T follicular helper cell (primary cell): ENCODE measurements around the gene ABCA1.

ENCODE experiments used
- DNase-seq: peaks from one replicate; pipeline ENCODE4 v3.0.0-alpha.2; 2020; ENCODE audit warnings: low read depth

ABCA1 gene

GRCh38 chr9:104843644-104844240 is 84.2 kb downstream of the ABCA1 start:
- DNase-seq = no peak

GRCh38 chr9:104842698-104843097 is 85.3 kb downstream of the ABCA1 start:
- no peak for DNase-seq

GRCh38 chr9:104841601-104842141 is 86.3 kb downstream of the ABCA1 start:
- no peak for DNase-seq

GRCh38 chr9:104838958-104839357 is 89.0 kb downstream of the ABCA1 start:
- DNase-seq = no peak

GRCh38 chr9:104836767-104837166 is 91.2 kb downstream of the ABCA1 start:
- DNase-seq = no peak

- no peak for DNase-seq
Observed at GRCh38 chr9:104836235-104836634, 91.7 kb downstream of the ABCA1 start.

GRCh38 chr9:104835161-104835560 is 92.8 kb downstream of the ABCA1 start:
- DNase-seq = no peak

- DNase-seq = no peak
Observed at GRCh38 chr9:104833696-104834095, 94.3 kb downstream of the ABCA1 start.

- no peak for DNase-seq
Observed at GRCh38 chr9:104831681-104832080, 96.3 kb downstream of the ABCA1 start.

GRCh38 chr9:104826911-104827310 is 101.0 kb downstream of the ABCA1 start:
- no peak for DNase-seq

GRCh38 chr9:104826079-104826775 is 101.7 kb downstream of the ABCA1 start:
- no peak for DNase-seq

GRCh38 chr9:104820336-104820735 is 107.6 kb downstream of the ABCA1 start:
- DNase-seq = no peak

- no peak for DNase-seq
Observed at GRCh38 chr9:104819033-104819432, 108.9 kb downstream of the ABCA1 start.

GRCh38 chr9:104817437-104817836 is 110.5 kb downstream of the ABCA1 start:
- no peak for DNase-seq

GRCh38 chr9:104815851-104816565 is 111.9 kb downstream of the ABCA1 start:
- DNase-seq = no peak

GRCh38 chr9:104810421-104811339 is 117.3 kb downstream of the ABCA1 start:
- no peak for DNase-seq

GRCh38 chr9:104808035-104808614 is 119.8 kb downstream of the ABCA1 start:
- DNase-seq = no peak

- DNase-seq = no peak
Observed at GRCh38 chr9:104805441-104805840, 122.5 kb downstream of the ABCA1 start.

- no peak for DNase-seq
Observed at GRCh38 chr9:104802906-104803305, 125.0 kb downstream of the ABCA1 start.

- no peak for DNase-seq
Observed at GRCh38 chr9:104802110-104802509, 125.8 kb downstream of the ABCA1 start.

- DNase-seq = no peak
Observed at GRCh38 chr9:104800068-104800785, 127.7 kb downstream of the ABCA1 start.
